Measurements from ENCODE around the gene IKBKG. TPM values are rescaled to one million over a fixed set of nuclear protein-coding genes. Genes with fewer than 3 reads are reported as not detected.
A peak's percentile ranks its signal among the peaks of the same experiment; 100 is the strongest.
"Not testable (repeated sequence)": the region's sequence is repeated elsewhere in the genome, so short reads cannot be mapped to it uniquely, and the experiment has no call there.

IKBKG gene, protein sequence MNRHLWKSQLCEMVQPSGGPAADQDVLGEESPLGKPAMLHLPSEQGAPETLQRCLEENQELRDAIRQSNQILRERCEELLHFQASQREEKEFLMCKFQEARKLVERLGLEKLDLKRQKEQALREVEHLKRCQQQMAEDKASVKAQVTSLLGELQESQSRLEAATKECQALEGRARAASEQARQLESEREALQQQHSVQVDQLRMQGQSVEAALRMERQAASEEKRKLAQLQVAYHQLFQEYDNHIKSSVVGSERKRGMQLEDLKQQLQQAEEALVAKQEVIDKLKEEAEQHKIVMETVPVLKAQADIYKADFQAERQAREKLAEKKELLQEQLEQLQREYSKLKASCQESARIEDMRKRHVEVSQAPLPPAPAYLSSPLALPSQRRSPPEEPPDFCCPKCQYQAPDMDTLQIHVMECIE
- 40.7 and 41.2 TPM in 2 replicates for total RNA-seq

DNA sequence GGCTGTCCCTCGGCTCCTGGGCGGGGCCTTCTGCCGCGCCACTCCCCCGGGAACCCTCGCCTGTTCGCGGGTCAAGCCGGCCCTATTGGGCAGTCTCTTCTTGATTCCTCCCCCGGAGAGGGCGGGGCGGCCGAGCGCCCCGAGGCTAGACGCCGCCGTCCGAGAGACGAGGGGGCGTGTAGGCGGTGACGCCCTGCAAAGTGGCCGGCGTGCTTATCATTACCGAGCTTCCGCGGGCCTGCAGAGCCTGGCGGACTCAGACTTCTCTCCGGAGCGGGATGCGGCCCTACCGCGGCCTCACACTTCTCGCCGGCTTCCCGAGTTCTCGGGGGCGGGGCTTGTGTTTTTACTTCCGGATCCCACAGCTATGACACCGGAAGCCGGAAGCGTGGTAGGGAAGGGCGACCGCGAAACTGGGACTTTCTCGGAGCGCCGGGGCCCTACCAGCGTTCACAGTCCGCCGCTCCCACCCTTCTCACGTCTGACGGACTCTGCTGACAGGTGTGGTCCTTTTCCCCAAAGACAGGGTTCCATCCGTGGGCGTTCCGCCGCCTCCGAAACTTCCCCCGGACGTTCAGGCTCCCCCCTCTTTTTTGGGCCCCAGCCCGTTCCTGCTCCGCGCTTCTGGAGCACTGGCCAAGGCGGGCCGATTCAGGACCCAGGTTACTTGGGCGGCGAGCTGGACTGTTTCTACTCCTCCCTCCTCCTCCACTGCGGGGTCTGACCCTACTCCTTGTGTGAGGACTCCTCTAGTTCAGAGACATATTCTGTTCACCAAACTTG lies at the start of gene IKBKG:
Gene IKBKG, plus strand, starts transcription at position 376 of the 783 bp plus-strand sequence. CDS start 4,383 bp downstream, outside the sequence.
- Mint-ChIP-seq H3K27me3 (ENCODE audit: insufficient read depth) (no peaks in the 10 kb centered on the region), H3K27ac (peak within 1 kb of the TSS; percentile 98), H3K36me3 (ENCODE audit: low read depth) (peaks cover 27% of the 10 kb centered on the region), H3K9me3 (no peaks in the 10 kb centered on the region), H3K4me3 (peak within 1 kb of the TSS; percentile 96), H3K4me1 (ENCODE audit: low read depth) (peaks cover 33% of the 10 kb centered on the region)
- intact Hi-C loops (cut with micrococcal nuclease) = loop anchor here (1.0 to 2.0 kb wide), 4 partner anchors 31 to 823 kb away; partner anchors contain the start of genes ABCD1, BCAP31, FAM3A and LAGE3
- DNase-seq (ENCODE audit: low spot score) = peak; percentile 86

DNA sequence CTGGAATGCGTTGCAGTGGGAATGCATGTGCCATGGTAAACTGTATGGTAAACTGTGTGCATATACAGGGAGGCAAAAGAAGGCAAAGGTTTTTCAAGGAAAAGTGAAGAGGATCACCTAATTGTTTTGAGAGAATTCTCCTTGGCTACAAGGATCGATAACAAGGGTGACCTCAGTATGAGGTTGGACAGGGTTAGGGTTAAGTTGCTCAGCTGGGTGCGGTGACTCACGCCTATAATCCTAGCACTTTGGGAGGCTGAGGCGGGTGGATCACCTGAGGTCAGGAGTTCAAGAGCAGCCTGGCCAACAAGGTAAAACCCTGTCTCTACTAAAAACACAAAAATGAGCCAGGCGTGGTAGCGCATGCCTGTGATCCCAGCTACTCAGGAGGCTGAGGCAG lies 46.0 kb upstream of the IKBKG start:
- H3K4me1 Mint-ChIP-seq (ENCODE audit: low read depth); DNase-seq (ENCODE audit: low spot score); H3K36me3 Mint-ChIP-seq (ENCODE audit: low read depth); H3K27me3 Mint-ChIP-seq (ENCODE audit: insufficient read depth); H3K4me3 Mint-ChIP-seq; H3K9me3 Mint-ChIP-seq; H3K27ac Mint-ChIP-seq; intact Hi-C loops (cut with micrococcal nuclease): not testable (repeated sequence)

DNA sequence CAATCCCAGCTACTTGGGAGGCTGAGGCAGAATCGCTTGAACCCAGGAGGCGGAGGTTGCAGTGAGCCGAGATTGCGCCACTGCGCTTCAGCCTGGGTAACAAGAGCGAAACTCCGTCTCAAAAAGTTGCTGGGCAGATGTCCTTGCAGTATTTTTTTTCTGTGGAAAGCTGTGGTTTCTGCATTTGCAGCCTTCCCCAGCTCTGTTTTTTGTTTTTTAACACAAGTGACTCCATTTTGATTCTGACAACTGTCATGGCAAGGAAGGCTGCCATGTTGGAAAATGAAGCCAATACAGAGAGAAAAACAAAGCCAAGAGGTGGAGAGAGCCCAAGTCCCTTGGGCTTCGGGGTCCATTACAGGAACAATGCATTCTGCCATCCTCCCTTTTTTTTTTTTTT lies 45.3 kb upstream of the IKBKG start:
- Mint-ChIP-seq H3K4me1 (ENCODE audit: low read depth) (no peaks in the 10 kb centered on the region), H3K36me3 (ENCODE audit: low read depth) (peaks cover 2% of the 10 kb centered on the region), H3K4me3 (no peak overlapping the region), H3K27ac (no peak overlapping the region), H3K9me3 (no peaks in the 10 kb centered on the region), H3K27me3 (ENCODE audit: insufficient read depth) (peaks cover 2% of the 10 kb centered on the region)
- intact Hi-C loops (cut with micrococcal nuclease) = no loop called here
- DNase-seq (ENCODE audit: low spot score) = no peak

DNA sequence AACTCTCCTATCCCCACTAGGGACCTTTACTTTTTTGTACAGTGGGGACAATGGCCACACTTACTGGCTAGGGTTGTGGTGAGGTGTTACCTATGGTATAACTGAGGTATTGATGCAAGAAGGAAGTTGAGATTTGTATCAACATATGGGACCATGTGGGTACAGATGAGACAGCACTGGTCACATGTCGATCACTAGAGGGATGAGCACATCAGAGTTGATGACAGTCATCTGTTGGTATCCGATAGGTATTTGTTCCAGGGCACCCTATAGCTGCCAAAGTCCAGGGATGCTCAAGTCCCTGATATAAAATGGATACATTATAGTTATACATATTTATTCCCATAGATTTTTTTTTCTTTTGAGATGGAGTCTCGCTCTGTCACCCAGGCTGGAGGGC lies 44.4 kb upstream of the IKBKG start:
- no peaks in the 10 kb centered on the region for H3K4me1 Mint-ChIP-seq (ENCODE audit: low read depth)
- no peak for DNase-seq (ENCODE audit: low spot score)
- H3K36me3 Mint-ChIP-seq (ENCODE audit: low read depth) = peaks cover 2% of the 10 kb centered on the region
- H3K27me3 Mint-ChIP-seq (ENCODE audit: insufficient read depth) = peaks cover 2% of the 10 kb centered on the region
- intact Hi-C loops (cut with micrococcal nuclease) = no loop called here
- H3K4me3 Mint-ChIP-seq = no peak overlapping the region
- H3K27ac Mint-ChIP-seq = no peak overlapping the region
- H3K9me3 Mint-ChIP-seq = no peaks in the 10 kb centered on the region

DNA sequence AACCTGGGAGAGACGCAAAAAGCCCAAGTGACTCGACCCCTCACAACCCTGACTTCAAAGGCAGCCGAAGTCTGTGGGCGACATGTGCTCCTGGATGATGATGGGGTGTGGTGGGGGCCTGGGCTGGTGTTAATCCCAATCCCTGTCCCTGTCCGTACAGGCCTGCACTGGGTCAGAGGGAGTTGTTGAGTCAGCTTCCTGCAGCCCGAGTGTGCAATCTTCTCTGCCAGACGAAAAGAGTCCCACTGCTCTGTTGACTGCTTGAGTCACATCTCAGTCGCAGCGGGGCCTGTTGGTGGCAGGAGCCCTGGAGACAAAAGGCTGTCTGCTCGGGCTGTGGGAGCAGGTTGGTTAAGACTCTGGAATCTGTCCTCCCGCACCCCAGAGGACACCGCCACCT lies 41.7 kb upstream of the IKBKG start:
- Mint-ChIP-seq H3K27ac (no peak overlapping the region), H3K4me3 (no peak overlapping the region), H3K36me3 (ENCODE audit: low read depth) (peaks cover 18% of the 10 kb centered on the region), H3K27me3 (ENCODE audit: insufficient read depth) (peaks cover 2% of the 10 kb centered on the region), H3K9me3 (no peaks in the 10 kb centered on the region), H3K4me1 (ENCODE audit: low read depth) (peaks cover 2% of the 10 kb centered on the region)
- intact Hi-C loops (cut with micrococcal nuclease) = no loop called here
- DNase-seq (ENCODE audit: low spot score) = no peak

DNA sequence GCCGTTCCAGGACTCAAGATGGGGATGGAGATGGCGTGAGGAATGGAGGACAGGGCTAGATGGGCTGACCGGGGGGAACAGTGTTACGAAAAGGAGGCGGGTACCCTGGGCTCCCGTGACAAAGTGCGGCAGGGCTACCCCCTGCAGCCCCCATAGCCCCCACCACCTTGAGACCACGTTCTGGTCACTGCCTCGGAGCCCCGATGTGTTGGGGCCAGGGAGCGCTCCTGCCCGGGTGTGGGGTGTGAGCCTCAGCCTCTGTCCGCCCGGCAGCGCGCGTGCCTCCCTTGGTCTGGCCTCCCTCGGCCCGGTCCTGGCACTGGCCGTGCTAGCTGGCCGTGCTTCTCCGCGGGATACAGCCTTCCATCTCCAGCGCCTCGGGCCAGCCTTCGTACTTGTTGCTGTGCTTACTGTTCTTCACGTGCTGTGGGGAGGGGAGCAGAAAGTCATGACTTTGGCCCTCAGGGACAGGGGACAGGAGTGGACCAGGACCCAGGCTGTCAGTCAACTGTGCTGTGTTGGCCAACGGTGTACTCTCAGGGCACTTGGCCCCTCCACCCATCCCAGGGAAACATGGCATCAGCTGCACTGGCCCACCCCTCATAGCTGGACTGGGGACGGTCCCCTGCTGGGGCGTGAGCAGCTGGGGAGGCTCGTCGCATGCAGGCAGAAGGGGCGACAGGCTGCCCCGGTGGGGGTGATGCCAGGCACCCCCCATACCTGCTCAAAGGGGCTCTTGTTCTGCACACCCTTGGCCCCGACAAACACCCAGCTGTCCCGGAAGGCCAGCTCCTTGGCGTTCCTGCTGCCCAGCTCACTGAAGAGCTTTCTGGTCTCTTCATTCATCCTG lies 40.7 kb upstream of the IKBKG start:
- H3K27me3 Mint-ChIP-seq (ENCODE audit: insufficient read depth) = no peaks in the 10 kb centered on the region
- intact Hi-C loops (cut with micrococcal nuclease) = no loop called here
- H3K9me3 Mint-ChIP-seq = no peaks in the 10 kb centered on the region
- H3K4me3 Mint-ChIP-seq = no peak overlapping the region
- peaks cover 24% of the 10 kb centered on the region for H3K36me3 Mint-ChIP-seq (ENCODE audit: low read depth)
- no peak overlapping the region for H3K27ac Mint-ChIP-seq
- peaks cover 11% of the 10 kb centered on the region for H3K4me1 Mint-ChIP-seq (ENCODE audit: low read depth)
- no peak for DNase-seq (ENCODE audit: low spot score)

DNA sequence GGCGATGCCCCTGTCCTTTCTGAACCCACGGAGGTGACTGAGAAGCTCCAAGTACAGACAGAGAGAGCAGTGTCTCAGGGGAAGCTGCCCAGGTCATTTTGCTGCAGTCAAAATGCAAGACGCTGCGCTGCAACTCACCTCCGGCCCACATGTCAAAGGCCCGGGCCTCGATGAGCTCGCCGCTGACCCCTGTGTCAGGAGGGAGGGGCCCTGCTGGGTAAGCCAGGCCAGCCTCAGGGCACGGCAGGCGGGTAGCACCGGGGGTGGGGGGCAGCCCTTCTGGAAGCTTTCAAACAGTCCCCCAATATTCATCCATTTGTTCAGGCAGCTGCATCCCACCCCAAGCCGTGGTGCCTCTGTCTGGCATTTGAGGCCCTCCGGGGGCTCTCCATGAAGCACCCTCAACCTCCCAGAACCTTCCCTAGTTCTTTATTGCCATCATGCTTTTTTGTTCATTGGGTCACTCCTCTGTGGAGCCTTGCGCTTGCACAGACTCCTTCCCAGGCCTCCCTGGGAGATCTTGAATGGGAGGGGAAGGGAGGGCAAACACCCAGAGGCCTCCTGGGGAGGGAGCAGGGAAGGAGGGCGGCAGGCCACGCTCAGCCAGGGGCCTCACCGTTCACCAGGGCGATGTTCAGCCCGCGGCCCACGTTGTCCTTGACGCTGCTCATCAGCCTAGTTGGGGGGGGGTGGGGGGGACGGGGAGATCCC lies 39.6 kb upstream of the IKBKG start:
- H3K27me3 Mint-ChIP-seq (ENCODE audit: insufficient read depth) = no peaks in the 10 kb centered on the region
- H3K36me3 Mint-ChIP-seq (ENCODE audit: low read depth) = peaks cover 24% of the 10 kb centered on the region
- peaks cover 14% of the 10 kb centered on the region for H3K4me1 Mint-ChIP-seq (ENCODE audit: low read depth)
- intact Hi-C loops (cut with micrococcal nuclease) = no loop called here
- DNase-seq (ENCODE audit: low spot score) = no peak
- no peaks in the 10 kb centered on the region for H3K9me3 Mint-ChIP-seq
- H3K4me3 Mint-ChIP-seq = no peak overlapping the region
- H3K27ac Mint-ChIP-seq = no peak overlapping the region

DNA sequence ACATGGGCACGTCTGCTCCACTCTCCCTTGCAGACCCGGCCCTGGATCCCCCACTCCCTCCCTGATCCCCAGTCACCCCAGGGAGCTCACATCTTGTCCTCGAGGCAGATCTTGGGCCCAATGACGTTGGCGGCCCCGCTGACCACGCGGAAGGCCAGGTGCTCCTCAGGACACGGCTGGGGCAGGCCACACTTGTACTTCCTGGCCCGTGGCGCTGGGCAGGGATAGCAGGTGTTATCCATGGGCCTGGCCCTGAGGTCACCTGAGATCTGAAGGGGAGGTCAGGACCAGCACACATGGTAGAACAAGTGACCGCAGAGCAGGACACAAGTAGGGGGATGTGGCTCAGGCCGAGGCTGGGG lies 39.1 kb upstream of the IKBKG start:
- Mint-ChIP-seq H3K4me1 (ENCODE audit: low read depth) (peaks cover 14% of the 10 kb centered on the region), H3K27ac (no peak overlapping the region), H3K9me3 (no peaks in the 10 kb centered on the region), H3K27me3 (ENCODE audit: insufficient read depth) (no peaks in the 10 kb centered on the region), H3K4me3 (no peak overlapping the region), H3K36me3 (ENCODE audit: low read depth) (peaks cover 24% of the 10 kb centered on the region)
- intact Hi-C loops (cut with micrococcal nuclease) = no loop called here
- DNase-seq (ENCODE audit: low spot score) = no peak

DNA sequence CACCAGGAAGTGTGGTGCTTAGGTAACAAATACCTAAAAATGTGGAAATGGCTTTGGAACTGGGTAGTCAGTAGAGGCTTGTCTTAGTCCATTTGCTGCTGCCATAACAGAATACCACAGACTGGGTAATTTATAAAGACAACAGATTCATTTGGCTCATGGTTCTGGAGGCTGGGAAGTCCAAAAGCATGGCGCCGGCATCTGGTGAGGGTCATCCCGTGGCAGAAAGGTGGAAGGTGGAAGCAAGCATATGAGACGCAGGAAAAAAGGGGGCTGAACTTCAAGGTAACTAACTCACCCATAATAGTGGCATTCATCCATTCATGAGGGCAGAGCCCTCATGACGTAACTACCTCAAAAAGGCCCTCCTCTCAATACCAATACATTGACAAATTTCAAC lies 38.0 kb upstream of the IKBKG start:
- Mint-ChIP-seq H3K9me3 (no peaks in the 10 kb centered on the region), H3K27me3 (ENCODE audit: insufficient read depth) (no peaks in the 10 kb centered on the region), H3K4me3 (no peak overlapping the region), H3K4me1 (ENCODE audit: low read depth) (peaks cover 22% of the 10 kb centered on the region), H3K27ac (no peak overlapping the region), H3K36me3 (ENCODE audit: low read depth) (peaks cover 28% of the 10 kb centered on the region)
- intact Hi-C loops (cut with micrococcal nuclease) = no loop called here
- no peak for DNase-seq (ENCODE audit: low spot score)

DNA sequence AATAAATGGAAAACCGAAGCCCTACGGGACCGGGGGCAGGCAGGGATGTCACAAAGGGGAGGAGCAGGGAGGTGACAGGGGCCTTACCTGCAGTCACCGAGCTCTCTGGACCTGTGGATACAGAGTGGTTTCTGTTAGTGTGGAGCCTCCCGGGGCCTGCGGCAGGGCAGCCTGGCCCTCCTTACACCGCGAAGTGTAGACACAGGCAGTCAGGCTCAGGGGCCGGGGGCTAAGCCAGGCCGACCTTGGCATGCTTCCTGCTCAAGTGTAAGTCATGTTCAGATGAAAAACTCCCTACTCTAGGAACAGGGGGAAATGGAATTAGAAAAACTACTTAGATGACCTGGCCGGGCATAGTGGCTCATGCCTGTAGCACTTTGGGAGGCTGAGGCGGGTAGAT lies 35.7 kb upstream of the IKBKG start:
- Mint-ChIP-seq H3K4me3 (no peak overlapping the region), H3K9me3 (no peaks in the 10 kb centered on the region), H3K27ac (peak overlapping the region; percentile 23), H3K4me1 (ENCODE audit: low read depth) (peaks cover 32% of the 10 kb centered on the region), H3K36me3 (ENCODE audit: low read depth) (peaks cover 27% of the 10 kb centered on the region), H3K27me3 (ENCODE audit: insufficient read depth) (no peaks in the 10 kb centered on the region)
- no peak for DNase-seq (ENCODE audit: low spot score)
- intact Hi-C loops (cut with micrococcal nuclease) = loop anchor here (10.0 kb wide), 1 partner anchor 537 kb away; the partner anchor contains the start of genes HCFC1 and TMEM187

DNA sequence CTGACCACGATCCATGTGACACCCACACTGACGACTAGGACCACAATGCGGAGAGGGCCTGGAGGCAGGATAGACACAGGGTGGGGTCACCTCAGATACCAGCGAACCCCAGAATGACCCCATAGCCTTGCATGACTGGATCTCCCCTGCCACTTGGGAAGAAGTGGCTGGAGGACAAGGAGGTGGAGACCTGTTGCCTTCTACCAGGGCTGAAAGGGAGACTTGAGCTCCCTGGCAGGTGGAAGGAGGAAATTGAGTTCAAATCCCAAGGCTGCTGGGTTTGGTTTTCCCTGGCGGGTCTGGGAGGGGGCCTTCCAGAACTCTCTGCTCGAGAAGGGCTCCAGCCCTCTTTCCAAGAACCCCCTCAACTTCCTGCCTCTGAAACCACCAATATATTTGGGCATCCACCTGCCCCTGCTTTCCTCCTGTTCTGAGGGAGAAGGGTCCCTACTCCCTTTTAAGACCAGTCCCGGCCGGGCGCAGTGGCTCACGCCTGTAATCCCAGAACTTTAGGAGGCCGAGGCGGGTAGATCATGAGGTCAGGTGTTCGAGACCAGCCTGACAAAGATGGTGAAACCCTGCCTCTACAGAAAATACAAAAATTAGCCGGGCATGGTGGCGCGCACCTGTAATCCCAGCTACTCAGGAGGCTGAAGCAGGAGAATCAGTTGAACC lies 34.4 kb upstream of the IKBKG start:
- H3K36me3 Mint-ChIP-seq (ENCODE audit: low read depth) = peaks cover 27% of the 10 kb centered on the region
- H3K27me3 Mint-ChIP-seq (ENCODE audit: insufficient read depth) = no peaks in the 10 kb centered on the region
- H3K4me3 Mint-ChIP-seq = no peak overlapping the region
- no peak for DNase-seq (ENCODE audit: low spot score)
- peaks cover 34% of the 10 kb centered on the region for H3K4me1 Mint-ChIP-seq (ENCODE audit: low read depth)
- intact Hi-C loops (cut with micrococcal nuclease) = loop anchor here (10.0 kb wide), 1 partner anchor 538 kb away; the partner anchor contains the start of genes HCFC1 and TMEM187
- no peak overlapping the region for H3K27ac Mint-ChIP-seq
- H3K9me3 Mint-ChIP-seq = no peaks in the 10 kb centered on the region
